PFSK-1 (cell line): ENCODE measurements around the gene SPO11.

Source experiments
- REST ChIP-seq, 2 experiments: IDR thresholded peaks; 2 replicates each; pipeline versions ENCODE4 v1.6.1 to v1.8.0; 2011 to 2012; ENCODE audit warnings: low read depth in 2 of 2, low read length in 2 of 2, control low read depth in 1 of 2, inconsistent platforms in 1 of 2, mild to moderate bottlenecking in 1 of 2, moderate library complexity in 1 of 2; ENCODE audit not compliant: insufficient read depth in 1 of 2
- TAF1 ChIP-seq: IDR thresholded peaks from 2 replicates; pipeline ENCODE4 v1.6.1; 2012; ENCODE audit warnings: low read length, control low read depth, borderline replicate concordance; ENCODE audit not compliant: insufficient read depth

DNA sequence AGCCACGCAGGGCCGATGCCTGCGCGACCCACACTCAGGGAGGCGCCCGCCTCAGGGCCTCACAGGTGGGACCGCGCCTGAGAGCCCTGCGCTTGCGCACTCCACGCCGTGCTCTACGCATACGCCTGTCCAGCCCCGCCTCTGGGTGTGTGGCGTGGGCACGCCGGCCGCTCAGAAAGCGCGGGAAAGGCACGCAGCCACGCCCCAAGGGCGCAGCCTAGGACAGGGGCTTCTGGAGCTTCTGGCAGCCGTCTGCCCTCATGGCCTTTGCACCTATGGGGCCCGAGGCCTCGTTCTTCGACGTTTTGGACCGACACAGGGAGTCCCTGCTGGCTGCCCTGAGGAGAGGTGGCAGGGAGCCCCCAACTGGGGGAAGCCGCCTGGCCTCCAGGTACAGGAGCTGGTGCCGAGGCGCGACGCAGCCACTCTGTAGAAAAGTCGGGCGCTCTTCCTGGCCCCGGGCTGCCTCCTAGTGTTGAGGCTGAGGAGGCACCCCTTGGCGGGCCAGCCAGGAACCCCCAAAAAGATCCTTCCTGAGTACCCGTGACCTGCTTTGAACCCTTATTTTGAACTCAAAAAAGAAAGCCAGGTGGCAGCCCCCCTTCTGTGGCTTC, at the start of gene SPO11:
- TF ChIP-seq REST (IDR thresholded peaks at IDR 0.05; ENCODE audit: insufficient read depth in 1 of 2, low read depth in 2 of 2, low read length in 2 of 2), result no peak
- no peak for TF ChIP-seq TAF1
